ENCODE measurements around the gene HERC2.

HERC2 gene

GRCh38 chr15:28079313-28079969 lies 242.5 kb downstream of the HERC2 start:
- no peak for DNase-seq (ENCODE audit: low read depth, low spot score)
- H3K4me3 ChIP-seq (ENCODE audit: low read depth, low read length), result no peak overlapping the region
- in situ Hi-C loops (cut with HindIII; ENCODE audit: low sequenced_read_pairs), result no loop called here
- TF ChIP-seq CTCF (IDR thresholded peaks at IDR 0.05; ENCODE audit: low read depth, low read length), result no peak

- no peak for DNase-seq (ENCODE audit: low read depth, low spot score)
- in situ Hi-C loops (cut with HindIII; ENCODE audit: low sequenced_read_pairs), result no loop called here
- TF ChIP-seq CTCF (IDR thresholded peaks at IDR 0.05; ENCODE audit: low read depth, low read length), result no peak
- H3K4me3 ChIP-seq (ENCODE audit: low read depth, low read length), result no peak overlapping the region
Observed at GRCh38 chr15:28078191-28078719, 243.7 kb downstream of the HERC2 start.

- no peak overlapping the region for H3K4me3 ChIP-seq (ENCODE audit: low read depth, low read length)
- in situ Hi-C loops (cut with HindIII; ENCODE audit: low sequenced_read_pairs), result no loop called here
- TF ChIP-seq CTCF (IDR thresholded peaks at IDR 0.05; ENCODE audit: low read depth, low read length), result no peak
- DNase-seq (ENCODE audit: low read depth, low spot score), result no peak
Observed at GRCh38 chr15:28075573-28075972, 246.4 kb downstream of the HERC2 start.

- no peak overlapping the region for H3K4me3 ChIP-seq (ENCODE audit: low read depth, low read length)
- DNase-seq (ENCODE audit: low read depth, low spot score), result no peak
- TF ChIP-seq CTCF (IDR thresholded peaks at IDR 0.05; ENCODE audit: low read depth, low read length), result no peak
- in situ Hi-C loops (cut with HindIII; ENCODE audit: low sequenced_read_pairs), result no loop called here
Observed at GRCh38 chr15:28068930-28069329, 253.0 kb downstream of the HERC2 start.

- H3K4me3 ChIP-seq (ENCODE audit: low read depth, low read length), result no peak overlapping the region
- TF ChIP-seq CTCF (IDR thresholded peaks at IDR 0.05; ENCODE audit: low read depth, low read length), result no peak
- in situ Hi-C loops (cut with HindIII; ENCODE audit: low sequenced_read_pairs), result no loop called here
- no peak for DNase-seq (ENCODE audit: low read depth, low spot score)
Observed at GRCh38 chr15:28066231-28066630, 255.7 kb downstream of the HERC2 start.

All from astrocyte of the spinal cord (primary cell).